ENCODE results near the gene OAT.

OAT gene

GRCh38 chr10:124394583-124394982 lies 24.1 kb downstream of the OAT start:
- DNase-seq, result no peak

GRCh38 chr10:124392626-124393342 lies 25.9 kb downstream of the OAT start:
- DNase-seq, result no peak

- DNase-seq, result no peak
These were observed 28.1 kb downstream of the OAT start for GRCh38 chr10:124390471-124391187.

GRCh38 chr10:124389613-124390361 lies 28.9 kb downstream of the OAT start:
- DNase-seq, result no peak

- peak; percentile 61 to 65 for DNase-seq
These were observed 29.7 kb downstream of the OAT start for GRCh38 chr10:124388823-124389612.

GRCh38 chr10:124388476-124388822 lies 30.3 kb downstream of the OAT start:
- DNase-seq, result no peak

GRCh38 chr10:124387078-124387874 lies 31.4 kb downstream of the OAT start:
- DNase-seq, result peak in 1 of 2 experiments; percentile 4

GRCh38 chr10:124386186-124387077 lies 32.3 kb downstream of the OAT start:
- no peak for DNase-seq

- no peak for DNase-seq
These were observed 33.0 kb downstream of the OAT start for GRCh38 chr10:124385627-124386185.

GRCh38 chr10:124384591-124385190 lies 34.0 kb downstream of the OAT start:
- DNase-seq, result no peak

- DNase-seq, result no peak
These were observed 34.6 kb downstream of the OAT start for GRCh38 chr10:124384172-124384571.

GRCh38 chr10:124383496-124383895 lies 35.2 kb downstream of the OAT start:
- DNase-seq, result no peak

- peak; percentile 43 to 63 for DNase-seq
These were observed 37.6 kb downstream of the OAT start for GRCh38 chr10:124381011-124381611.

- DNase-seq, result no peak
These were observed 38.3 kb downstream of the OAT start for GRCh38 chr10:124380256-124380995.

- DNase-seq, result no peak
These were observed 39.0 kb downstream of the OAT start for GRCh38 chr10:124379609-124380193.

GRCh38 chr10:124378881-124379471 lies 39.7 kb downstream of the OAT start:
- no peak for DNase-seq

- no peak for DNase-seq
These were observed 40.5 kb downstream of the OAT start for GRCh38 chr10:124378271-124378670.

- DNase-seq, result no peak
These were observed 41.6 kb downstream of the OAT start for GRCh38 chr10:124377101-124377500.
